Nephron (organoid): ENCODE data around the gene DNAI1.

Source experiments
- H3K27ac Mint-ChIP-seq, 3 experiments: 2 replicates each; pipeline ENCODE4 v1.8.0; 2020; ENCODE audit warnings: mixed read lengths in 3 of 3, mild to moderate bottlenecking in 2 of 3, moderate library complexity in 1 of 3
- H3K27me3 Mint-ChIP-seq: 2 replicates; pipeline ENCODE4 v1.8.0; 2021; ENCODE audit warnings: low read depth, mild to moderate bottlenecking, moderate library complexity, mixed read lengths
- H3K36me3 Mint-ChIP-seq: 2 replicates; pipeline ENCODE4 v1.8.0; 2020; ENCODE audit warnings: low read depth, mixed read lengths
- H3K4me1 Mint-ChIP-seq: 2 replicates; pipeline ENCODE4 v1.8.0; 2020; ENCODE audit warnings: mixed read lengths
- H3K4me3 Mint-ChIP-seq, 3 experiments: 2 replicates each; pipeline ENCODE4 v1.8.0; 2020; ENCODE audit warnings: mild to moderate bottlenecking in 3 of 3, mixed read lengths in 3 of 3, moderate library complexity in 2 of 3
- H3K9me3 Mint-ChIP-seq: 2 replicates; pipeline ENCODE4 v1.8.0; 2020; ENCODE audit warnings: mixed read lengths
- TF ChIP-seq, protein P1 (sequence below), 3 experiments: fragments of 200-600 bp; sonication (generic); IDR thresholded peaks; one replicate each; pipeline ENCODE4 v1.5.0; 2021; ENCODE audit warnings: antibody characterized with exemption in 3 of 3; ENCODE audit not compliant: unreplicated experiment in 3 of 3

Gene DNAI1

DNA sequence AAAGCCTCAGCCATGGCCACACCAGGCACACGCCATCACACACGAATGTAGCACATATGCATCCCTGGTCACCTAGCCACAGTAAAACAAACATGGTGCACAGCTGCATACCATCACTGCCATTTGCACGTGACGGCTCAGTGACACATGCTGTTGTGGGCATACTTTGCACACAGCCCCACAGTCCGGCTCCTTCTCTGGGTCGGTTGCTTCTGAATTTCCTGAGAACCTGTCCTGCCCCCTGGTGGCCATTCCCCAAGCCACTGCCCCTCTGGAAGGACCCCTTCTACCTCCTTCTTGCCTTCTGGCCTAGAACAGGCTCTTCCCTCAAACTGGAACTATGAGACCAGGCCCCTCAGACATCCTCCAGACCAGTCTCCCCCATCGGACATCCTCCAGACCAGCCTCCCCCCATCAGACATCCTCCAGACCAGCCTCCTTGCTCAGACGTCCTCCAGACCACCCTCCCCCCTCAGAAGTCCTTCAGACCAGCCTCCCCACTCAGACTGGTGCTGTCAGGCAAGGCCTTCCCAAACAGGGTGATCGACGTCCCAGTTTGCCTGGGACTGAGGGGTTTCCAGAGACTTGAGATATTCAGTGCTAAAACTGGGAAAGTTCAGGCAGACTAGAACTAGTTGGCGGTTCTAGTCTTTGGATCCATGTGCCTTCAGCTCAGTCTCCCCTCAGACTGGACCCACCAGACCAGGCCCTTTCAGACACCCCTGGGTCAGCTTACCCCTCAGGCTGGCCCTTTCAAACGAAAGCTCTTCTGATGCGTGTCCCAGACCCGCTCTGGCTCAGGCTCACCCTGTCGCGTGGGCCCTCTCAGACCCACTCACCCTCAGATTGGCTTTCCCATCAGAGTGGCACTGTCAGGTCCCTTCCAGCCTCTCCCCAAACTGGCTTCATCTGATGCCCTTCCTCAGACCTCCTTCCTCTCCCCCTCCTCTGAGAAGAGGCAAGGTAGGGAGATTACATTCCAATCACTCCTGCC, 88.5 kb downstream of the DNAI1 start:
- Mint-ChIP-seq H3K4me1 (peaks cover 10% of the 10 kb centered on the region), H3K4me3 (no peak overlapping the region), H3K36me3 (no peaks in the 10 kb centered on the region), H3K27me3 (peaks cover 34% of the 10 kb centered on the region), H3K9me3 (no peaks in the 10 kb centered on the region), H3K27ac (no peak overlapping the region)
- TF ChIP-seq, protein P1, sequence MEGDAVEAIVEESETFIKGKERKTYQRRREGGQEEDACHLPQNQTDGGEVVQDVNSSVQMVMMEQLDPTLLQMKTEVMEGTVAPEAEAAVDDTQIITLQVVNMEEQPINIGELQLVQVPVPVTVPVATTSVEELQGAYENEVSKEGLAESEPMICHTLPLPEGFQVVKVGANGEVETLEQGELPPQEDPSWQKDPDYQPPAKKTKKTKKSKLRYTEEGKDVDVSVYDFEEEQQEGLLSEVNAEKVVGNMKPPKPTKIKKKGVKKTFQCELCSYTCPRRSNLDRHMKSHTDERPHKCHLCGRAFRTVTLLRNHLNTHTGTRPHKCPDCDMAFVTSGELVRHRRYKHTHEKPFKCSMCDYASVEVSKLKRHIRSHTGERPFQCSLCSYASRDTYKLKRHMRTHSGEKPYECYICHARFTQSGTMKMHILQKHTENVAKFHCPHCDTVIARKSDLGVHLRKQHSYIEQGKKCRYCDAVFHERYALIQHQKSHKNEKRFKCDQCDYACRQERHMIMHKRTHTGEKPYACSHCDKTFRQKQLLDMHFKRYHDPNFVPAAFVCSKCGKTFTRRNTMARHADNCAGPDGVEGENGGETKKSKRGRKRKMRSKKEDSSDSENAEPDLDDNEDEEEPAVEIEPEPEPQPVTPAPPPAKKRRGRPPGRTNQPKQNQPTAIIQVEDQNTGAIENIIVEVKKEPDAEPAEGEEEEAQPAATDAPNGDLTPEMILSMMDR (IDR thresholded peaks at IDR 0.05; ENCODE audit: unreplicated experiment in 3 of 3): peak; percentile 53 to 62 (median 61)

DNA sequence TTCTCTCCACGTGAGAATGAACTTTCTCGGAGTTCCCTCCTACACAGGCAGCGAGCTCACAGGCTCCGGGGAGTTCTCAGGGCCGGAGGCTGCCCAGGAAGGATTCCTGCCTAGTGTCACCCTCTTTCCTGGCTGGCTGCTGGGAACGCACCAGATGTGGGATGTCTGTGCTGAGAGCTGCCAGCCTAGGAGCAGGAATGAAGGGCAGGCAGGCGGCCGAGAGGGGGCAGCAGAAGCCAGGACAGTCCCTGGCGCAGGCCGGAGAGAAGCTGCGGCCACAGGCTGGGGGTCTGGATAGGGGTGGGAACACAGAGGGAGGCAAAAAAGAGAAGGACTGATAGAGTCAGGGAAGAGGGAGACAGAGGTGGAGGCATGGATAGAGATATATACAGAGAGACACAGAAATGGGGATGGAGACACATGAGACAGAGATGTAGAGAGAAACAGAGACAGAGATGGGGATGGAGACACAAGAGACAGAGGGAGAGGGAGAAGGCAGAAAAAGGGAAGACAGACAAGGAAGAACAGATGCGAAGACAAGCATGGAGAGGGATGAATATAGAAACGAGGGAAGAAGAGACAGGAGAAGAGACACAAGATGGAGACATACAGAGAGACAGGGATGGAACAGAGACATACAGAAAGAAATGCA, 89.5 kb downstream of the DNAI1 start:
- TF ChIP-seq, protein P1 (IDR thresholded peaks at IDR 0.05; ENCODE audit: unreplicated experiment in 3 of 3): peak; percentile 91 to 98 (median 94)
- no peaks in the 10 kb centered on the region for H3K9me3 Mint-ChIP-seq
- no peak overlapping the region for H3K4me3 Mint-ChIP-seq
- H3K36me3 Mint-ChIP-seq: no peaks in the 10 kb centered on the region
- H3K4me1 Mint-ChIP-seq: peaks cover 10% of the 10 kb centered on the region
- H3K27ac Mint-ChIP-seq: peak overlapping the region in 2 of 3 experiments; percentile 23 to 32
- peaks cover 40% of the 10 kb centered on the region for H3K27me3 Mint-ChIP-seq

DNA sequence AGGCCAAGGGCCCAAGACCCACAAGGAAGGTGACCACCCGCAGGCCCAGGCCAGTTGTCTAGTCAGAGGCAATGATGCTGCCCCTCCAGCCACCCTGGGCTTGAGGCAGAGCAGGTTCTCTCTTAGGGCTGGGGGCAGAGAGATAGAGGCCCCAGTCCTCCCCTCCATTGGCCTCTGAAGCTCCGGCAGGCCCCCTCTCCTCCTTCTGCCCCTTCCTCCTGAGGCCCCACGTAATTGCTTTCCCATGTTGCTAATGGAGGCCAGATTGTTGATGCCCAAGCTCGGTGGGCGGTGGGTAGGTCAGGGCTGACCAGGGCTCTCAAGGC, 90.8 kb downstream of the DNAI1 start:
- peaks cover 40% of the 10 kb centered on the region for H3K27me3 Mint-ChIP-seq
- no peaks in the 10 kb centered on the region for H3K9me3 Mint-ChIP-seq
- H3K27ac Mint-ChIP-seq: peak overlapping the region in 1 of 3 experiments; percentile 30
- TF ChIP-seq, protein P1 (IDR thresholded peaks at IDR 0.05; ENCODE audit: unreplicated experiment in 3 of 3): no peak
- no peak overlapping the region for H3K4me3 Mint-ChIP-seq
- H3K4me1 Mint-ChIP-seq: peaks cover 16% of the 10 kb centered on the region
- no peaks in the 10 kb centered on the region for H3K36me3 Mint-ChIP-seq

DNA sequence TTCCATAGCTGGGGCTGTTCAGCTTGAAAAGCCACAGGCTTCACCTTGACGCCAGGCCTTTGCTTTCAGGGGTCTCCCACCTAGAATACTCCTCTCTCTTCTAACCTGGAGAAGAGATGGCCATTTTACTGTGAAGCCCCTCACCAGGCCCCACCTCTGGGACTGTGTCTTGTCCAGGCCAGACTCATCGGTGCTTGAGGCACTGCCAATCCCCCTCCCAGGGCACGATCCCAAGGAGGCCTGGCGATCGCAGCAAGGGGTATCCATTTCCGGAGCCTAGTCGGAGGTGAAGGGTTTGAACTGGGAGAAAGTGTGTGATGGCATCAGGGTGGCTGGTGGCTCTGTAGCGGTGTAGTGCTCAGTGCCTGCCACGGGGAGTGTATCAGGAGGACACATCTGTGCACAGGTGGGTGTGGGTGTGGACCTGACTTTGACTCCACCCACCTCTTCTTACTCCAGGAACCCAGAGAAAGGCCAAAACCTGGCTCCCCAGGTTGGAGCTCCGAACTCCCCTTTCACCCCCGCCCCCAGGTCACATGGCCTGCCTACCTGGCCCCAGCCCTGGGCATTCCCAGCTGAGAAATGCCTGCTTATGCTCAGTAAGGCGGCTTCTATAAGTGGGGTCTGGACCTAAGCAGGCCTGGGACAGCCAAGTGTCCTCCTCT, 91.5 kb downstream of the DNAI1 start:
- Mint-ChIP-seq H3K27ac (no peak overlapping the region), H3K27me3 (peaks cover 44% of the 10 kb centered on the region), H3K9me3 (no peaks in the 10 kb centered on the region), H3K4me1 (peaks cover 24% of the 10 kb centered on the region), H3K36me3 (no peaks in the 10 kb centered on the region), H3K4me3 (no peak overlapping the region)
- TF ChIP-seq, protein P1 (IDR thresholded peaks at IDR 0.05; ENCODE audit: unreplicated experiment in 3 of 3): no peak

DNA sequence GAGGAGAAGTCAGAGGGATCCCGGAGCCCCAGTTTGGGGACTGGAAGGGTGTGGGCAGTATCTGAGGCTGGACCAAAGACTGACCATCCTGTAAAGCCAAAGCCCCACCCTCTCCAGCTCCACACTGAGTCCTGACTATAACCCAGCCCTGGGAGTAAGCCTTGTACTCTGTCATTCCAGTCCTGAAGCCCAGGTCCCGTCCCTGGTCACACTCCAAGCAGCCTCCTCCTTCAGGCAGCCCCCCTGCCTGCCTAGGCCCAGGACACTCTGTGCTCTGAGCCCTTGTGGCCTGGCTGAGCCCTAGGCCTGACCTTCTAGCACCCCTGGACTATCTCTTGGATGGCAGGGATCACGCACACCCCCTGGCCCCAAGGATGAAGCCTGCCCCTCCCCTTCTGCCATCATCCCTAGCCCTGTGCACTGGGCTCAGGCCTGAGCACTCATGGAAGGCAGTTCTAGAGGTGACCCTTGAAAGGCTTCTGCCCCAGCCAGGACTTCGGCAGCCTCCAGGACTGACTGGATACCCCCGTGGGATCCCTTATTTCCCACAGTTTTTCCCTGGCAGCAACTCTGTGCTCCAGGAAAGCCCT, 92.2 kb downstream of the DNAI1 start:
- Mint-ChIP-seq H3K9me3 (no peaks in the 10 kb centered on the region), H3K36me3 (no peaks in the 10 kb centered on the region), H3K4me1 (peaks cover 30% of the 10 kb centered on the region), H3K27ac (no peak overlapping the region), H3K4me3 (no peak overlapping the region), H3K27me3 (peaks cover 38% of the 10 kb centered on the region)
- TF ChIP-seq, protein P1 (IDR thresholded peaks at IDR 0.05; ENCODE audit: unreplicated experiment in 3 of 3): no peak
